Mesenchymal stem cell (in vitro differentiated cells and primary cell): Measurements from ENCODE around the gene NIFK.

Source experiments
- DNase-seq: peaks from one replicate; pipeline ENCODE4 v3.0.0-alpha.2; 2013
- H2AFZ ChIP-seq: one replicate; pipeline ENCODE4 v1.6.1; 2013; ENCODE audit warnings: low read depth, mild to moderate bottlenecking, control low read depth, inconsistent platforms, low read length, moderate library complexity
- H2AK5ac ChIP-seq: 2 replicates; pipeline ENCODE4 v1.6.1; 2013; ENCODE audit warnings: low read length, moderate library complexity, mild to moderate bottlenecking, inconsistent platforms; ENCODE audit not compliant: severe bottlenecking
- H2BK120ac ChIP-seq: one replicate; pipeline ENCODE4 v1.6.1; 2013; ENCODE audit warnings: low read depth, mild to moderate bottlenecking, inconsistent platforms, low read length, moderate library complexity
- H2BK12ac ChIP-seq, 2 experiments: one replicate each; pipeline ENCODE4 v1.6.1; 2013; ENCODE audit warnings: inconsistent platforms in 2 of 2, low read length in 2 of 2, mild to moderate bottlenecking in 2 of 2, moderate library complexity in 2 of 2, control low read depth in 1 of 2
- H2BK15ac ChIP-seq: one replicate; pipeline ENCODE4 v1.6.1; 2013; ENCODE audit warnings: mild to moderate bottlenecking, low read depth, inconsistent platforms; ENCODE audit not compliant: poor library complexity, severe bottlenecking
- H2BK5ac ChIP-seq: 2 replicates; pipeline ENCODE4 v1.6.1; 2013; ENCODE audit warnings: low read depth, mild to moderate bottlenecking, low read length, control low read depth, inconsistent platforms; ENCODE audit not compliant: poor library complexity, severe bottlenecking
- H3K14ac ChIP-seq, 2 experiments: one replicate each; pipeline ENCODE4 v1.6.1; 2013; ENCODE audit warnings: inconsistent platforms in 2 of 2, low read length in 2 of 2, control low read depth in 1 of 2, mild to moderate bottlenecking in 1 of 2, moderate library complexity in 1 of 2
- H3K18ac ChIP-seq, 2 experiments: one replicate each; pipeline ENCODE4 v1.6.1; 2013; ENCODE audit warnings: inconsistent platforms in 2 of 2, low read length in 2 of 2, control low read depth in 1 of 2, low read depth in 1 of 2, mild to moderate bottlenecking in 1 of 2
- H3K23ac ChIP-seq, 2 experiments: one replicate each; pipeline ENCODE4 v1.6.1; 2013; ENCODE audit warnings: inconsistent platforms in 2 of 2, low read length in 2 of 2, mild to moderate bottlenecking in 2 of 2, moderate library complexity in 2 of 2, control low read depth in 1 of 2
- H3K27ac ChIP-seq: 2 replicates; pipeline ENCODE4 v1.5.1; 2013; ENCODE audit warnings: mild to moderate bottlenecking, moderate library complexity, low read length, control low read depth, inconsistent platforms; ENCODE audit not compliant: poor library complexity, severe bottlenecking
- H3K27me3 ChIP-seq, 2 experiments: 2 replicates each; pipeline versions ENCODE4 v1.6.1 to v1.7.0; 2013; ENCODE audit warnings: low read length in 2 of 2, mild to moderate bottlenecking in 2 of 2, moderate library complexity in 2 of 2, control low read depth in 1 of 2, inconsistent platforms in 1 of 2; ENCODE audit not compliant: control insufficient read depth in 1 of 2, insufficient read depth in 1 of 2
- H3K36me3 ChIP-seq, 2 experiments: 2 replicates each; pipeline versions ENCODE4 v1.6.1 to v1.7.0; 2013; ENCODE audit warnings: low read length in 2 of 2, control low read depth in 1 of 2, inconsistent platforms in 1 of 2, low read depth in 1 of 2, mild to moderate bottlenecking in 1 of 2; ENCODE audit not compliant: insufficient read depth in 2 of 2, control insufficient read depth in 1 of 2
- H3K4ac ChIP-seq, 2 experiments: one replicate each; pipeline ENCODE4 v1.6.1; 2013; ENCODE audit warnings: inconsistent platforms in 2 of 2, low read length in 2 of 2, mild to moderate bottlenecking in 2 of 2, moderate library complexity in 2 of 2, control low read depth in 1 of 2, low read depth in 1 of 2
- H3K4me1 ChIP-seq: 2 replicates; pipeline ENCODE4 v1.6.1; 2013; ENCODE audit warnings: low read depth, low read length, control low read depth; ENCODE audit not compliant: control insufficient read depth, insufficient read depth
- H3K4me2 ChIP-seq: 2 replicates; pipeline ENCODE4 v1.6.1; 2013; ENCODE audit warnings: low read length, mild to moderate bottlenecking, inconsistent platforms; ENCODE audit not compliant: poor library complexity, severe bottlenecking
- H3K4me3 ChIP-seq, 2 experiments: 2 replicates each; pipeline versions ENCODE4 v1.5.1 to v1.7.0; 2013; ENCODE audit warnings: low read length in 2 of 2, mild to moderate bottlenecking in 2 of 2, control low read depth in 1 of 2, low read depth in 1 of 2; ENCODE audit not compliant: insufficient read depth in 1 of 2
- H3K79me1 ChIP-seq: replicated peaks from 2 replicates; pipeline ENCODE4 v1.6.1; 2013; ENCODE audit warnings: mild to moderate bottlenecking, control low read depth, low read length, inconsistent platforms; ENCODE audit not compliant: poor library complexity, severe bottlenecking
- H3K9ac ChIP-seq: 2 replicates; pipeline ENCODE4 v1.7.0; 2013; ENCODE audit warnings: mild to moderate bottlenecking, low read length, moderate library complexity
- H3K9me3 ChIP-seq: 2 replicates; pipeline ENCODE4 v1.7.0; 2013; ENCODE audit warnings: mild to moderate bottlenecking, low read length; ENCODE audit not compliant: control insufficient read depth
- H4K8ac ChIP-seq: one replicate; pipeline ENCODE4 v1.6.1; 2013; ENCODE audit warnings: inconsistent platforms, mild to moderate bottlenecking, low read length, moderate library complexity
- H4K91ac ChIP-seq: one replicate; pipeline ENCODE4 v1.6.1; 2013; ENCODE audit warnings: mild to moderate bottlenecking, low read length, inconsistent platforms
- WGBS: methylation state at CpG from one replicate; pipeline ENCODE4 v1.1.7; 2013; ENCODE audit warnings: mixed read lengths; 5-methylcytosine and 5-hydroxymethylcytosine counted together

NIFK gene

GRCh38 chr2:121689356-121689755 lies 47.3 kb downstream of the NIFK start:
- no peak overlapping the region for H2AK5ac ChIP-seq
- no peak overlapping the region for H2AFZ ChIP-seq
- WGBS = 57% methylated on average over 3 of the region's 4 CpGs
- H3K36me3 ChIP-seq = no peaks in the 10 kb centered on the region
- H3K18ac ChIP-seq = no peak overlapping the region
- no peak overlapping the region for H3K4ac ChIP-seq
- H2BK12ac ChIP-seq = no peak overlapping the region
- DNase-seq = peak; percentile 90
- H4K8ac ChIP-seq = no peak overlapping the region
- no peaks in the 10 kb centered on the region for H3K4me1 ChIP-seq
- no peak overlapping the region for H2BK15ac ChIP-seq
- no peak overlapping the region for H3K14ac ChIP-seq
- peak overlapping the region; percentile 19 for H3K9ac ChIP-seq
- H4K91ac ChIP-seq = no peak overlapping the region
- H3K4me2 ChIP-seq = no peak overlapping the region
- no peak overlapping the region for H3K23ac ChIP-seq
- H2BK5ac ChIP-seq = no peak overlapping the region
- no peak overlapping the region for H3K27ac ChIP-seq
- no peak overlapping the region for H2BK120ac ChIP-seq
- peaks cover 3% of the 10 kb centered on the region for H3K9me3 ChIP-seq
- no peak overlapping the region for H3K4me3 ChIP-seq
- H3K79me1 ChIP-seq = no peaks in the 10 kb centered on the region
- no peaks in the 10 kb centered on the region for H3K27me3 ChIP-seq

- Histone ChIP-seq H3K36me3 (no peaks in the 10 kb centered on the region), H3K79me1 (no peaks in the 10 kb centered on the region), H2BK5ac (no peak overlapping the region), H2BK15ac (no peak overlapping the region), H3K18ac (no peak overlapping the region), H3K27me3 (no peaks in the 10 kb centered on the region), H3K4ac (no peak overlapping the region), H4K91ac (no peak overlapping the region), H2BK12ac (no peak overlapping the region), H3K4me3 (no peak overlapping the region), H3K9ac (no peak overlapping the region), H2AFZ (no peak overlapping the region), H3K14ac (no peak overlapping the region), H3K9me3 (peaks cover 5% of the 10 kb centered on the region), H2BK120ac (no peak overlapping the region), H3K23ac (no peak overlapping the region), H3K4me1 (no peaks in the 10 kb centered on the region), H4K8ac (no peak overlapping the region), H3K27ac (no peak overlapping the region), H3K4me2 (no peak overlapping the region), H2AK5ac (no peak overlapping the region)
- 100% methylated on average over 2 of the region's 2 CpGs for WGBS
- no peak for DNase-seq
Observed at GRCh38 chr2:121688820-121689219, 47.9 kb downstream of the NIFK start.

DNA sequence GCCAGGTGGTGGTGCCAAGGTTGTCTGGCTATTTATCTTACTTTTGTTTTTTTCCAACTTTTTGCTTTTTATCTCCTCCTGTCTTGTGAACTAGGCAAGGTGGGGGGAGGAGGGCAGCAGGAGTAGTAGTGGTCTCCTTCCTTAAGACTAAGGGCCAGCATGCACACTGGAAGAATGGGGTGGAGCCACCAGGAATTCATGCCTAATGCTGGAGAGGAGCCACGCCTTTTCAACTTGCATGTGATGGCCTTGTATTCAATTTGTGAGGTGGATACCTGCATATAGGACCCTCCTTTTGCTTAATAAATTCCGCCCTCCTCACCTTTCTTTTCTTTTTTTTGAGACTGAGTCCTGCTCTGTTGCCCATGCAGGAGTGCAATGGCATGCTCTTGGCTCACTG lies 49.8 kb downstream of the NIFK start:
- Histone ChIP-seq H2BK15ac (no peak overlapping the region), H3K36me3 (no peaks in the 10 kb centered on the region), H3K27ac (no peak overlapping the region), H3K9me3 (peaks cover 22% of the 10 kb centered on the region), H4K8ac (no peak overlapping the region), H3K4me3 (no peak overlapping the region), H4K91ac (no peak overlapping the region), H3K4me2 (no peak overlapping the region), H3K18ac (no peak overlapping the region), H3K23ac (no peak overlapping the region), H3K4ac (no peak overlapping the region), H3K27me3 (no peaks in the 10 kb centered on the region), H3K4me1 (no peaks in the 10 kb centered on the region), H2BK12ac (no peak overlapping the region), H2AK5ac (no peak overlapping the region), H3K79me1 (no peaks in the 10 kb centered on the region), H3K14ac (no peak overlapping the region), H2BK120ac (no peak overlapping the region), H2BK5ac (no peak overlapping the region), H2AFZ (no peak overlapping the region), H3K9ac (no peak overlapping the region)
- 85% methylated on average over 1 of the region's 2 CpGs for WGBS
- no peak for DNase-seq

- no peak overlapping the region for H2AK5ac ChIP-seq
- H3K27ac ChIP-seq = no peak overlapping the region
- H3K27me3 ChIP-seq = no peaks in the 10 kb centered on the region
- no peak overlapping the region for H3K14ac ChIP-seq
- H3K36me3 ChIP-seq = no peaks in the 10 kb centered on the region
- H3K9ac ChIP-seq = no peak overlapping the region
- no peak overlapping the region for H3K4me2 ChIP-seq
- H3K4me3 ChIP-seq = no peak overlapping the region
- no peak overlapping the region for H4K91ac ChIP-seq
- H3K4ac ChIP-seq = no peak overlapping the region
- no peak overlapping the region for H2BK5ac ChIP-seq
- no peak overlapping the region for H2BK15ac ChIP-seq
- no peak overlapping the region for H2BK120ac ChIP-seq
- no peak overlapping the region for H3K23ac ChIP-seq
- no peak for DNase-seq
- H3K4me1 ChIP-seq = no peaks in the 10 kb centered on the region
- no peak overlapping the region for H2BK12ac ChIP-seq
- no peak overlapping the region for H3K18ac ChIP-seq
- H3K9me3 ChIP-seq = peaks cover 28% of the 10 kb centered on the region
- no peak overlapping the region for H4K8ac ChIP-seq
- WGBS = 87% methylated on average over 19 of the region's 19 CpGs
- H2AFZ ChIP-seq = no peak overlapping the region
- H3K79me1 ChIP-seq = no peaks in the 10 kb centered on the region
Observed at GRCh38 chr2:121686218-121686617, 50.5 kb downstream of the NIFK start.
